Right kidney (tissue), 1 donor: ENCODE results near the gene C12orf57.

ENCODE experiments used
- DNase-seq: peaks from one replicate; pipeline ENCODE4 v3.0.0-alpha.2; 2016

C12orf57 gene

GRCh38 chr12:6963016-6963731, 19.4 kb downstream of the C12orf57 start:
- peak; percentile 43 for DNase-seq

- DNase-seq: no peak
Observed at GRCh38 chr12:6963791-6964413, 20.1 kb downstream of the C12orf57 start.

- DNase-seq: no peak
Observed at GRCh38 chr12:6964605-6965025, 20.8 kb downstream of the C12orf57 start.

GRCh38 chr12:6965026-6965661, 21.3 kb downstream of the C12orf57 start:
- DNase-seq: peak; percentile 62

GRCh38 chr12:6965714-6966113, 21.9 kb downstream of the C12orf57 start:
- DNase-seq: no peak

GRCh38 chr12:6966351-6966750, 22.5 kb downstream of the C12orf57 start:
- no peak for DNase-seq

GRCh38 chr12:6967651-6968100, 23.9 kb downstream of the C12orf57 start:
- DNase-seq: no peak

GRCh38 chr12:6968426-6968825, 24.6 kb downstream of the C12orf57 start:
- DNase-seq: no peak

GRCh38 chr12:6970096-6970527, 26.3 kb downstream of the C12orf57 start:
- no peak for DNase-seq

GRCh38 chr12:6974180-6974579, 30.4 kb downstream of the C12orf57 start:
- DNase-seq: no peak

- no peak for DNase-seq
Observed at GRCh38 chr12:6975297-6976032, 31.6 kb downstream of the C12orf57 start.

- DNase-seq: no peak
Observed at GRCh38 chr12:6977653-6978052, 33.8 kb downstream of the C12orf57 start.

- DNase-seq: no peak
Observed at GRCh38 chr12:6978188-6978587, 34.4 kb downstream of the C12orf57 start.

- DNase-seq: no peak
Observed at GRCh38 chr12:6978611-6979011, 34.8 kb downstream of the C12orf57 start.

- no peak for DNase-seq
Observed at GRCh38 chr12:6979021-6979420, 35.2 kb downstream of the C12orf57 start.

- no peak for DNase-seq
Observed at GRCh38 chr12:6979453-6979852, 35.6 kb downstream of the C12orf57 start.

- no peak for DNase-seq
Observed at GRCh38 chr12:6980075-6980474, 36.3 kb downstream of the C12orf57 start.

- DNase-seq: no peak
Observed at GRCh38 chr12:6980740-6981139, 36.9 kb downstream of the C12orf57 start.

GRCh38 chr12:6981152-6982052, 37.6 kb downstream of the C12orf57 start:
- no peak for DNase-seq

GRCh38 chr12:6982532-6982931, 38.7 kb downstream of the C12orf57 start:
- no peak for DNase-seq

- no peak for DNase-seq
Observed at GRCh38 chr12:6987956-6988553, 44.2 kb downstream of the C12orf57 start.
